Endothelial cell of umbilical vein (primary cell): Measurements from ENCODE around the gene DNAH10.
"Not testable (repeated sequence)": the region's sequence is repeated elsewhere in the genome, so short reads cannot be mapped to it uniquely, and the experiment has no call there.

Experiments used
- CTCF ChIP-seq, 2 donors: IDR thresholded peaks; 1 replicate in 1 of 2; 2 replicates in 1 of 2; pipeline ENCODE4 v1.5.1; 2011; ENCODE audit warnings: low read length in 2 of 2, mild to moderate bottlenecking in 2 of 2, moderate library complexity in 2 of 2, control low read depth in 1 of 2, inconsistent platforms in 1 of 2, low read depth in 1 of 2; ENCODE audit not compliant: insufficient read depth in 1 of 2; ENCODE audit errors: extremely low read depth in 1 of 2
- EZH2 ChIP-seq: IDR thresholded peaks from 2 replicates; pipeline ENCODE4 v1.6.1; 2012; ENCODE audit warnings: borderline replicate concordance, low read depth, mild to moderate bottlenecking, moderate library complexity, low read length, inconsistent platforms; ENCODE audit not compliant: severe bottlenecking
- POLR2A ChIP-seq: IDR thresholded peaks from 2 replicates; pipeline ENCODE4 v1.6.1; 2012; ENCODE audit warnings: low read depth, mild to moderate bottlenecking, control low read depth, low read length

- TF ChIP-seq CTCF (IDR thresholded peaks at IDR 0.05; ENCODE audit: extremely low read depth in 1 of 2, insufficient read depth in 1 of 2, low read depth in 1 of 2, low read length in 2 of 2); POLR2A; EZH2: not testable (repeated sequence)
Measured at GRCh38 chr12:123947531-123947930, 185.4 kb downstream of the DNAH10 start.
